Stimulated activated CD4-positive, alpha-beta T cell treated with anti-CD3 and anti-CD28 coated beads, Interleukin-15, amount 100 ng/mL, for 24 hours (primary cell): ENCODE measurements around the gene UBXN10.
A peak's percentile ranks its signal among the peaks of the same experiment; 100 is the strongest.

Experiments
- DNase-seq: peaks from one replicate; pipeline ENCODE4 v3.0.0-alpha.2; 2020

The UBXN10 gene

GRCh38 chr1:20152599-20152930, 33.3 kb upstream of the UBXN10 start:
- DNase-seq = no peak

- DNase-seq = no peak
Measured at GRCh38 chr1:20153000-20153418, 32.9 kb upstream of the UBXN10 start.

GRCh38 chr1:20154301-20154831, 31.5 kb upstream of the UBXN10 start:
- no peak for DNase-seq

DNA sequence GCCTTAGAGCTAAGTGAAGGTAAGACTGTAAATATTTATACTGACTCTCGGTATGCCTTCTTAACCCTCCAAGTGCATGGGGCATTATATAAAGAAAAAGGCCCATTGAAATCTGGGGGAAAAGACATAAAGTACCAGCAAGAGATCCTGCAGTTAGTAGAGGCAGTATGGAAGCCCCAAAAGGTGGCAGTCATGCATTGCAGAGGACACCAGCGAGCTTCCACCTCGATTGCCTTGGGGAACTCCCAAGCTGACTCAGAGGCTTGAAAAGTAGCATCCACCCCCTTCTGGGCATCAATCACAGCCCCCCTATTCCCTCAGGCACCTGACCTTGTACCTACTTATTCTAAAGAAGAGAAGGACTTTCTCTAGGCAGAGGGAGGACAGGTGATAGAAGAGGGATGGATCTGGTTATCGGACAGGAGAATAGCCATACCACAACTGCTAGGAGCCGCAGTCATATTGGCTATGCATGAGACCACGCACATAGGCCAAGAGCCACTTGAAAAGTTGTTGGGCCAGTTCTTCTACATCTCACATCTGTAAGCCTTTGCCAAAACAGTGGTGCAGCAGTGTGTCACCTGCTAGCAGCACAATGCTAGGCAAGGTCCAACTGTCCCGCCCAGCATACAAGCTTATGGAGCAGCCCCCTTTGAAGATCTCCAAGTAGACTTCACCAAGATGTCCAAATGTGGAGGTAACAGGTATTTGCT, 27.4 kb upstream of the UBXN10 start:
- peak; percentile 36 for DNase-seq

GRCh38 chr1:20160034-20160433, 25.9 kb upstream of the UBXN10 start:
- DNase-seq = no peak

DNA sequence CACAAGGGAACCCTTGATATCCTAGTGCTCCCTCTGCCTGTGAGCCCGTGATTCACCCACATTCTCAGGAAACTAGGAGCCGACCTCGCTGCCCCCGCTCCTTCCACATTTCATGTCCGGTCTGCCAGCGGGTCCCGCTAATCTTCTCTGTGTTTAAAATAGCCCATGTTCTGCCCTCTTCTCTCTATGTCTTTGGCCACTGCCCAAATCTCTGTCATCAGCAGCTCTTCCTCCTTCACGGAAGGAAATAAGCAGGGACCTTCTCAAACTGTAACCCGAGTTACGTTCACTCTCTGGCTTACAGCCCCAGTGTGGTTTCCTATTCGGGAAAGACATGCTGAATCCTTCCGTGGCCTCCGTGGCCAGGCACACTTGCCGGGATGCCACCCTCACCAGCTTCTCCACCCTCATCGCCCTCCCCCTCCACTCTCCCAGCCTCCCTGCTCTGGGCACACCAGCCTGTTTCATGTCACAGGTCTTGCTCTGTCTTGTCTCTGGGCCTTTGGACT, 21.1 kb upstream of the UBXN10 start:
- DNase-seq = no peak

DNA sequence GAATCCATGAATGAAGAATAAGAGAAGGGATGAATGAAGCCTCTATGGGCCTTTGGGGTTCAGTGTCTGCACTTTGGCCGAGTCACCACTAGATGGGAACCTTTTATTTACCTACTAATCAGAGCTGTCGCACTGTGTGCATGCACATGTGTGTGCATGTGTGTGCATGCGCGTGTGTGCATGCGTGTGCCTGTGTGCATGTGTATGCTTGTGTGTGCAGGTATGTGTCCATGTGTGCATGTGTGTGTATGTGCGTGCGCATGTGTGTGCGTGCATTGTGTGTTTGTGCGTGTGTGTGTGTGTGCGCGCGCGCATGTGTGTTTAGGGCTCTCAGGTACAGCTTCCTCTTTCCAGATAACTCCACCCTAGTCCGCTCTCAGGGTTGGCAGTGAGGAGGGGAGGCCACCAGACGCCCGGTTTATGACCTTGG, 20.4 kb upstream of the UBXN10 start:
- DNase-seq = no peak

DNA sequence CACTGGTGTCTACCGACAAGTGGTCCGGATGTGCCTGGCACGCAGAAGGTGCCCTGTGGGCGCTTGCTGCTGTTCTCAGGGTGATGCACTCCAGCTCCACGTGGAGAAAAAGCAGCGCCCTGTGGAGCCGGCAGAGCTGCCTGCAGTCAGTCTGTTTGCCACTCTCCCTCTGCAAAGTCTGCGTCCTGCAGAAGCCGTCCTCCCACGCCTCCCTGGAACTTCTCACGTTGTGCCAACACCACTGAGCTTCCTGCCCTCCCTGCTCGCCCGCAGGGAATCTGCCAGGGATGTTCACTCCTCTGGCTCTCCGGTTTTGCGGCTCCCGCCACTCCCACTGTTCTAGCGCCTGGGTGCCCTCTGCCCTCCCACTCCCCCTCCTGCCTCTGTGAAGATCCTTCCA, 19.8 kb upstream of the UBXN10 start:
- DNase-seq = no peak

- no peak for DNase-seq
Measured at GRCh38 chr1:20167126-20167525, 18.8 kb upstream of the UBXN10 start.

GRCh38 chr1:20168564-20169491, 17.1 kb upstream of the UBXN10 start:
- DNase-seq = no peak

DNA sequence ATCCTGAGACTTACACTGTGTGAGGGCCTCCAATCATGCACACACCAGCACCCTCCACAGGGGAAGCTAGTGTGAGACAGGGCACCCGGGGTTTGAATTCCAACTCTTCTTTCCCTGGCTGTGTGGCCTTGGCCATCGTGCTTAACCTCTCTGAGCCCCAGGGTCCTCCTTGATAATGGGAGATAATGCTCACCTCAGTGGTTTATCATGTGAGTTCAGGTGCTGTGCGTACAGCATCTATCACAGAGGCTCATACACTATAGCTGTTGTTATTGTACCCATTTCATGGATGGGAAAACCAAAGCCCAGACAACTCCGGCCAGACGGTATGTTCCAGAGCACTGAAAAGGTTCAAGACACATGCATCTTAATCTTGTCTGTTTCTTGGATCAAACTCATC, 16.0 kb upstream of the UBXN10 start:
- no peak for DNase-seq

DNA sequence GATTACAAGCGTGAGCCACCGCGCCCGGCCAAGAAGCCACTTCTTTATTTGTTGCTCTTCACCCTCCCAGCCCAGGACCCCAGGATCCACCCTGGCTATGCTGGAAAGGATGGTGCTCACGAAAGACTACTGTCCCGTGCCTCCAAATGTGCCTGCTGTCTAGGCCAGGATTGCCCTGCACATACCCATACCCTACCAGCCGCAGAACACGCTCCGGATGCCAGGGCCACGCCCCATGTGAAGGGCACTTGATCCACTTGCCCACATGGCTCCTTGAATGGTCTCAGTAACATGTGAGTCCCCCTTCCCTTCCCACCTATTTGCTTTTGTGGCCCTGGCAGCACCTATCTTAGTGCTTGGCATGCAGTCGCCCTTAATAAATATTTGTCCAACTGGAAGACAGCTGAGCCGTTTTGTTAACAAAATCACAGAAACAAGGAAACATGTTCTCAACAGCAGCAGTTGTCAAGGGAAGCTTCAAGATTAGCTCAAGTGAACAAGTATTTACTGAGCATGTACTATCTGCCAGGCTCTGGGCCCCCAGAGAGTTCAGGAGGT, 13.8 kb upstream of the UBXN10 start:
- no peak for DNase-seq

GRCh38 chr1:20174937-20175666, 10.8 kb upstream of the UBXN10 start:
- no peak for DNase-seq

- DNase-seq = no peak
Measured at GRCh38 chr1:20178634-20179370, 7.1 kb upstream of the UBXN10 start.

- no peak for DNase-seq
Measured at GRCh38 chr1:20179371-20180128, 6.3 kb upstream of the UBXN10 start.

DNA sequence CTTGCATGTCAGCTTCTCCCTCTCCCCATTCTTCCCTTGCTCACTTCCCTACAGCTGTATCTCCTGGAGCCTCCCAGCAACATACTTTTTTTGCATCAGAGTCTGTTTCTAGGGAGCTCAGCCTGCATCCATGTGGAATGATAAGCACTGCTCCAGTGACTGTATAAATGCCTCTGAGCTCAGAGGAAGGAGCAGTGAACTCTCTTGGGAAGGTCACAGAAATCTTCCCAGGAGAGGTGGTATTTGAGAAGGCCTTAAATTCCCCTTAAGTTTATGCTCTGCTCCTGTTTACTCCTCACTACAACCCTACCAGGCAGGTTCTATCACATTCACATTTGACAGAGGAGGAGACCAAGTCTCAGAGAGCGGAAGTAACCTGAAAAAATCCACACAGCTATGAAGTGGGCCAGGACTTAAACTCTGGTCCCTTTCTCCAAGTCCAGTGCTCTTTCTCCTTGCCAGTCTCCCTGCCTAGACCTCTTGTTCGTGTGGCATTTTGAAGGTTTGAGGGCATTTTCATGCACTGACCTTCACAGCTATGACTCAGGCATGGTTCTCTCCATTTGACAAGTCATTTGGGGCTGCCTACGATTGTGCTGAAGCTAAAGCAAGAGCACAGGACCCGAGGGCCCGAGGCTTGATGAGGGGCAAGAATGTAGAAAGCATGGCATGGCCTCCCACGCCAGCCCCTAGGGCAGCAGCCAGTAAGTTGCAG, 5.6 kb upstream of the UBXN10 start:
- DNase-seq = no peak

DNA sequence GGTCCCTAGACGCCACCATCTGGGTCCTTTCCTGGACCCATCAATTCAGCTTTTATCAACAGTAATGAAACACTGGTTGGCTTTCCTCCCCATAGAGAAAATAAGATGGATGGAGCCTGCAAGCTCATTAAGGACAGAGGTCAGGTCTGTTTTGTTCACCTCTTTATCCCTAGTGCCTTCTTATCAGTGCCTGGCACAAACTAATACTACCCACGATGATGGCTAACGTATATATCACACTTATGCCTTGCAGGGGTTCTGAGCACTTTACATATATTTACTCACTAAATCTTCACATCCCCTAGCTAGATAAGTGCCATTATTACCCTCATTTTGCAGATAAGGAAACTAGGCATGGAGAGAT, 5.1 kb upstream of the UBXN10 start:
- DNase-seq = no peak

- no peak for DNase-seq
Measured at GRCh38 chr1:20182415-20182814, 3.5 kb upstream of the UBXN10 start.

DNA sequence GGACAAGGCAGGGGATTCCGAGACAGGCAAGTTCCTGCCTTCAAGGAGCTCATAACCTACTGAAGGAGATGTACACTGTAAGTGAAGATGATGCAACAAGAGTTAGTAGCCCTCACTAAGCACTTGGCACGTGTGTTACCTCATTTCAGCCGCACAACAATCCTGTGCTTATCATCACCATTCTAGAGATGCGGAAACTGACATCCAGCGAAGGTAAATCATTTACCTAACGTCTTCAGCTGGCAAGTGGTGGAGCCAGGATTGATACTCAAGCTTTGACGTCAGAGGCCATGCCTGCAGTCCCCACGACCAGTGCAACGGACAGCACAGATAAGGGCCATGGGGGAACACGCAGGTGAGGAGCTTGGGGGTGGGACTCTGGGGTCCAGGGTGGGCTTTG, 2.9 kb upstream of the UBXN10 start:
- DNase-seq = no peak

- DNase-seq = no peak
Measured at GRCh38 chr1:20183616-20184271, 2.2 kb upstream of the UBXN10 start.
